Putamen (tissue), 1 donor: ENCODE results near the gene NDUFV1.
"Not testable (repeated sequence)": the region's sequence is repeated elsewhere in the genome, so short reads cannot be mapped to it uniquely, and the experiment has no call there.

Experiments
- DNase-seq: peaks from one replicate; pipeline ENCODE4 v3.0.0-alpha.2; 2016; ENCODE audit warnings: low spot score

Gene NDUFV1

DNA sequence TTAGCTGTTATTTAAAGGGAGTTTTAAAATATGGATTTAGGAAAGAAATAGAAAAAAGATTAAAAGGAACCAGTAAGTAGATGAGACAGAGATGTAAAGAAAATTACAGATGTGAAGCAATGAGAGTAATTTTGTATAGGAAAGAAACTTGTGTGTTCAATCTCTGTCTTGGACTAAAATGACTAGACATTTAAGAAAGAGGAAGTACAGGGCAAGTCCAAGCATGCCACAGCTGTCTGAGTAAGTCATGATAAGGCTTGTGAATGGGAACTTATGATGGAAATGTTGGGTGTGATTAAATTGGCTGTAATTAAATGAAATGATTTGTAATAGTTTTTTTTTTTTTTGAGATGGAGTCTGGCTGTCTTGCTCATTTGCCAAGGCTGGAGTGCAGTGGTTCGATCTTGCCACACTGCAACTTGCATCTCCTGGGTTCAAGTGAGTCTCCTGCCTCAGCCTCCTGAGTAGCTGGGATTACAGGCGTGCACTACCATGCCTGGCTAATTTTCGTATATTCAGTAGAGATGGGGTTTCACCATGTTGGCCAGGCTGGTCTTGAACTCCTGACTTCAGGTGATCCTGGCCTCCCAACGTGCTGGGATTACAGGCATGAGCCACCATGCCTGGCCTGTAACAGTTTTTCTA lies 49.7 kb downstream of the NDUFV1 start:
- no peak for DNase-seq

DNA sequence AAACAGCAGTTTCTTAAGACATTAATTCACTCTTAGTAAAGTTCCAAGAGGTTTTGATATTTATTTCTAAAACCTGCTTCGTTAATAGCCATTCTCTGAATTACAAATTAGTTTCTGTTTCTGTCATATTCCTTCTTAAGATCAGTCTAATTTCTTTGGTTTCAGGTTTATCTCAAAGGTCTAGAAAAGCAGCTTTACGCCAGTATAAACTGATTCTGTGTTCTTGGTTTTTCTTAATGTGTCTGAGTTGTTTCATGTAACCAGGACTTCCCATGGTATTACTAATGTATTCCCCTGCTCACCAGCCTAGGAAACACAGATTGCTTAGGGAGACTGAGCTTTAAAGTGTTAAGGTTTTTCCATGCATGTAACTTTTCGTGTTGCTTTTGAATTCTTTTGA lies 50.6 kb downstream of the NDUFV1 start:
- no peak for DNase-seq

- not testable (repeated sequence) for DNase-seq
These were observed 53.0 kb downstream of the NDUFV1 start for GRCh38 chr11:67659651-67660165.

GRCh38 chr11:67660752-67661151 lies 54.0 kb downstream of the NDUFV1 start:
- not testable (repeated sequence) for DNase-seq
